Activated naive CD8-positive, alpha-beta T cell treated with anti-CD3 and anti-CD28 coated beads, Interleukin-2, amount 50 U/mL, for 24 hours (primary cell): ENCODE data around the gene PCDH19.

Experiments used
- ATAC-seq: fragments of 150-1000 bp; cut with Tn5 transposase; one replicate; pipeline ENCODE4 v1.10.0; 2021
- DNase-seq: peaks from one replicate; pipeline ENCODE4 v3.0.0; 2021
- H3K27ac Mint-ChIP-seq: one replicate; pipeline ENCODE4 v1.8.0; 2021; ENCODE audit warnings: mild to moderate bottlenecking, mixed read lengths
- H3K27me3 Mint-ChIP-seq: one replicate; pipeline ENCODE4 v1.8.0; 2021; ENCODE audit warnings: mixed read lengths
- H3K36me3 Mint-ChIP-seq: one replicate; pipeline ENCODE4 v1.8.0; 2021; ENCODE audit warnings: low read depth, mixed read lengths
- H3K4me1 Mint-ChIP-seq: one replicate; pipeline ENCODE4 v1.8.0; 2021; ENCODE audit warnings: mixed read lengths
- H3K4me3 Mint-ChIP-seq: one replicate; pipeline ENCODE4 v1.8.0; 2021; ENCODE audit warnings: mild to moderate bottlenecking, moderate library complexity, mixed read lengths
- H3K9me3 Mint-ChIP-seq: one replicate; pipeline ENCODE4 v1.8.0; 2021; ENCODE audit warnings: mixed read lengths

PCDH19 gene

GRCh38 chrX:100363896-100364295 lies 46.2 kb downstream of the PCDH19 start:
- DNase-seq (no peak), ATAC-seq (no peak)
- Mint-ChIP-seq H3K4me1 (no peaks in the 10 kb centered on the region), H3K27ac (no peak overlapping the region), H3K36me3 (no peaks in the 10 kb centered on the region), H3K4me3 (no peak overlapping the region), H3K27me3 (no peaks in the 10 kb centered on the region), H3K9me3 (no peaks in the 10 kb centered on the region)

- no peaks in the 10 kb centered on the region for H3K9me3 Mint-ChIP-seq
- no peak for DNase-seq
- no peaks in the 10 kb centered on the region for H3K27me3 Mint-ChIP-seq
- no peak for ATAC-seq
- no peak overlapping the region for H3K27ac Mint-ChIP-seq
- no peaks in the 10 kb centered on the region for H3K36me3 Mint-ChIP-seq
- no peaks in the 10 kb centered on the region for H3K4me1 Mint-ChIP-seq
- no peak overlapping the region for H3K4me3 Mint-ChIP-seq
These were observed 51.3 kb downstream of the PCDH19 start for GRCh38 chrX:100358766-100359165.

- Mint-ChIP-seq H3K9me3 (no peaks in the 10 kb centered on the region), H3K36me3 (no peaks in the 10 kb centered on the region), H3K27me3 (no peaks in the 10 kb centered on the region), H3K4me1 (no peaks in the 10 kb centered on the region), H3K27ac (peak overlapping the region; percentile 16), H3K4me3 (no peak overlapping the region)
- ATAC-seq (no peak), DNase-seq (no peak)
These were observed 53.6 kb downstream of the PCDH19 start for GRCh38 chrX:100356351-100356896.

GRCh38 chrX:100355680-100356079 lies 54.4 kb downstream of the PCDH19 start:
- H3K9me3 Mint-ChIP-seq, result no peaks in the 10 kb centered on the region
- H3K4me1 Mint-ChIP-seq, result no peaks in the 10 kb centered on the region
- H3K36me3 Mint-ChIP-seq, result no peaks in the 10 kb centered on the region
- no peaks in the 10 kb centered on the region for H3K27me3 Mint-ChIP-seq
- no peak overlapping the region for H3K27ac Mint-ChIP-seq
- ATAC-seq (no peak), DNase-seq (no peak)
- no peak overlapping the region for H3K4me3 Mint-ChIP-seq

- H3K27ac Mint-ChIP-seq, result no peak overlapping the region
- no peaks in the 10 kb centered on the region for H3K4me1 Mint-ChIP-seq
- H3K9me3 Mint-ChIP-seq, result no peaks in the 10 kb centered on the region
- ATAC-seq (no peak), DNase-seq (no peak)
- H3K36me3 Mint-ChIP-seq, result no peaks in the 10 kb centered on the region
- no peaks in the 10 kb centered on the region for H3K27me3 Mint-ChIP-seq
- no peak overlapping the region for H3K4me3 Mint-ChIP-seq
These were observed 56.7 kb downstream of the PCDH19 start for GRCh38 chrX:100353326-100353725.

GRCh38 chrX:100350704-100351489 lies 59.2 kb downstream of the PCDH19 start:
- Mint-ChIP-seq H3K36me3 (no peaks in the 10 kb centered on the region), H3K4me1 (no peaks in the 10 kb centered on the region), H3K27ac (no peak overlapping the region), H3K4me3 (no peak overlapping the region), H3K27me3 (no peaks in the 10 kb centered on the region), H3K9me3 (no peaks in the 10 kb centered on the region)
- no peak for DNase-seq
- no peak for ATAC-seq

GRCh38 chrX:100349391-100349790 lies 60.7 kb downstream of the PCDH19 start:
- no peaks in the 10 kb centered on the region for H3K9me3 Mint-ChIP-seq
- no peaks in the 10 kb centered on the region for H3K4me1 Mint-ChIP-seq
- no peak overlapping the region for H3K27ac Mint-ChIP-seq
- DNase-seq, result no peak
- H3K36me3 Mint-ChIP-seq, result no peaks in the 10 kb centered on the region
- no peak for ATAC-seq
- H3K27me3 Mint-ChIP-seq, result no peaks in the 10 kb centered on the region
- no peak overlapping the region for H3K4me3 Mint-ChIP-seq

GRCh38 chrX:100341142-100341510 lies 68.9 kb downstream of the PCDH19 start:
- H3K4me3 Mint-ChIP-seq, result no peak overlapping the region
- H3K27me3 Mint-ChIP-seq, result no peaks in the 10 kb centered on the region
- H3K36me3 Mint-ChIP-seq, result no peaks in the 10 kb centered on the region
- no peaks in the 10 kb centered on the region for H3K4me1 Mint-ChIP-seq
- H3K27ac Mint-ChIP-seq, result no peak overlapping the region
- DNase-seq (no peak), ATAC-seq (no peak)
- H3K9me3 Mint-ChIP-seq, result no peaks in the 10 kb centered on the region

GRCh38 chrX:100340491-100341141 lies 69.5 kb downstream of the PCDH19 start:
- H3K27me3 Mint-ChIP-seq, result no peaks in the 10 kb centered on the region
- DNase-seq, result no peak
- no peaks in the 10 kb centered on the region for H3K36me3 Mint-ChIP-seq

GRCh38 chrX:100328351-100328750 lies 81.7 kb downstream of the PCDH19 start:
- Mint-ChIP-seq H3K9me3 (no peaks in the 10 kb centered on the region), H3K27me3 (no peaks in the 10 kb centered on the region), H3K4me1 (no peaks in the 10 kb centered on the region), H3K27ac (no peak overlapping the region), H3K36me3 (no peaks in the 10 kb centered on the region), H3K4me3 (no peak overlapping the region)
- ATAC-seq (no peak), DNase-seq (no peak)

More at GRCh38 chrX:100340491-100341141, 69.5 kb downstream of the PCDH19 start:
- no peak overlapping the region for H3K4me3 Mint-ChIP-seq
- H3K9me3 Mint-ChIP-seq, result no peaks in the 10 kb centered on the region
- H3K27ac Mint-ChIP-seq, result no peak overlapping the region
- no peaks in the 10 kb centered on the region for H3K4me1 Mint-ChIP-seq
- no peak for ATAC-seq

- H3K9me3 Mint-ChIP-seq, result no peaks in the 10 kb centered on the region
- no peaks in the 10 kb centered on the region for H3K36me3 Mint-ChIP-seq
- H3K27me3 Mint-ChIP-seq, result no peaks in the 10 kb centered on the region
- no peak overlapping the region for H3K4me3 Mint-ChIP-seq
- no peaks in the 10 kb centered on the region for H3K4me1 Mint-ChIP-seq
- no peak for DNase-seq
- no peak overlapping the region for H3K27ac Mint-ChIP-seq
- no peak for ATAC-seq
These were observed 90.4 kb downstream of the PCDH19 start for GRCh38 chrX:100319716-100320115.

GRCh38 chrX:100316987-100317386 lies 93.1 kb downstream of the PCDH19 start:
- Mint-ChIP-seq H3K4me1 (no peaks in the 10 kb centered on the region), H3K4me3 (no peak overlapping the region), H3K27ac (no peak overlapping the region), H3K9me3 (no peaks in the 10 kb centered on the region), H3K27me3 (no peaks in the 10 kb centered on the region), H3K36me3 (no peaks in the 10 kb centered on the region)
- DNase-seq (no peak), ATAC-seq (no peak)

- DNase-seq, result no peak
- no peak overlapping the region for H3K27ac Mint-ChIP-seq
- no peak overlapping the region for H3K4me3 Mint-ChIP-seq
- H3K4me1 Mint-ChIP-seq, result no peaks in the 10 kb centered on the region
- no peak for ATAC-seq
- no peaks in the 10 kb centered on the region for H3K9me3 Mint-ChIP-seq
- H3K36me3 Mint-ChIP-seq, result no peaks in the 10 kb centered on the region
- no peaks in the 10 kb centered on the region for H3K27me3 Mint-ChIP-seq
These were observed 94.5 kb downstream of the PCDH19 start for GRCh38 chrX:100315566-100315965.

- no peak for DNase-seq
- no peak overlapping the region for H3K27ac Mint-ChIP-seq
- no peaks in the 10 kb centered on the region for H3K4me1 Mint-ChIP-seq
- no peak for ATAC-seq
- no peaks in the 10 kb centered on the region for H3K36me3 Mint-ChIP-seq
- H3K27me3 Mint-ChIP-seq, result no peaks in the 10 kb centered on the region
- H3K9me3 Mint-ChIP-seq, result no peaks in the 10 kb centered on the region
- H3K4me3 Mint-ChIP-seq, result no peak overlapping the region
These were observed 110.5 kb downstream of the PCDH19 start for GRCh38 chrX:100299559-100299958.

- no peaks in the 10 kb centered on the region for H3K9me3 Mint-ChIP-seq
- no peak for ATAC-seq
- H3K4me3 Mint-ChIP-seq, result no peak overlapping the region
- H3K4me1 Mint-ChIP-seq, result no peaks in the 10 kb centered on the region
- no peaks in the 10 kb centered on the region for H3K27me3 Mint-ChIP-seq
- DNase-seq, result no peak
- H3K36me3 Mint-ChIP-seq, result no peaks in the 10 kb centered on the region
- H3K27ac Mint-ChIP-seq, result no peak overlapping the region
These were observed 112.3 kb downstream of the PCDH19 start for GRCh38 chrX:100297728-100298127.
